22Rv1 (cell line): ENCODE results near the gene MICU2.

Experiments used
- CTCF ChIP-seq: fragments of 450-650 bp; IDR thresholded peaks from 2 replicates; pipeline ENCODE4 v1.5.1; 2017; ENCODE audit warnings: mild to moderate bottlenecking
- ZFX ChIP-seq: fragments of 450-650 bp; IDR thresholded peaks from 2 replicates; pipeline ENCODE4 v1.6.1; 2017; ENCODE audit warnings: antibody characterized with exemption, borderline replicate concordance

- TF ChIP-seq CTCF (no peak), ZFX (no peak)
Observed at GRCh38 chr13:21549633-21550032, 54.3 kb downstream of the MICU2 start.
